ENCODE measurements around the gene MTMR4.

MTMR4 gene

DNA sequence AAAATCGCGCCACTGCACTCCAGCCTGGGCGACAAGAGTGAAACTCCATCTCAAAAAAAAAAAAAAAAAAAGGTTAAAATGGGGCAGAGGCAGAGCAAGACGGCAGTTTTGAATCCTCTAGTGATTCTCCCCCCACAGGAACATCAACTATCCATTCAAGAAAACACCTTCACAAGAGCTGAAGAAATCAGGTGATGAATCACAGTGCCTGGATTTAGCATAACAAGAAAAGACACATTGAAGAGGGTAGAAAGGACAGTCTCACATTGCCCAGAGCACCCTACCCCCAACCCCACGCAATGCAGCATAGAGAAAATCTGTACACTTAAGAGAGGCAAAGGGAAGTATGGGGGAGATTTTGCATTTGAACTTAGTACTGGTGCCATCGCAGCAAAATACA is 68.4 kb downstream of the MTMR4 start:
- Histone ChIP-seq H3K27ac (replicated peaks; ENCODE audit: low read length) (no peak overlapping the region), H3K9me3 (replicated peaks in 1 of 2; ENCODE audit: control insufficient read depth in 2 of 2, insufficient read depth in 1 of 2, low read depth in 1 of 2, low read length in 2 of 2) (no peaks in the 10 kb centered on the region), H2BK12ac (ENCODE audit: low read length) (no peak overlapping the region), H2AFZ (ENCODE audit: low read length) (no peak overlapping the region), H3K36me3 (replicated peaks in 1 of 2; ENCODE audit: control insufficient read depth in 2 of 2, insufficient read depth in 2 of 2, low read length in 2 of 2) (no peaks in the 10 kb centered on the region), H4K91ac (ENCODE audit: low read depth, low read length, poor library complexity) (no peak overlapping the region), H3K9ac (ENCODE audit: low read depth, low read length, poor library complexity) (no peak overlapping the region), H4K8ac (ENCODE audit: low read depth, low read length) (no peak overlapping the region), H3K4me2 (ENCODE audit: insufficient read depth, low read length, poor library complexity, severe bottlenecking) (no peak overlapping the region), H2BK15ac (ENCODE audit: low read length) (no peak overlapping the region), H2AK5ac (ENCODE audit: low read depth, low read length) (no peak overlapping the region), H2BK120ac (ENCODE audit: low read depth, low read length) (no peak overlapping the region), H3K27me3 (ENCODE audit: control insufficient read depth in 3 of 3, insufficient read depth in 3 of 3, low read depth in 1 of 3, low read length in 3 of 3) (peaks cover 0 to 17% (median 0%) of the 10 kb centered on the region in 3 experiments), H3K14ac (ENCODE audit: low read length) (no peak overlapping the region), H3K4me1 (ENCODE audit: control insufficient read depth in 2 of 2, insufficient read depth in 1 of 2, low read depth in 1 of 2, low read length in 2 of 2) (no peaks in the 10 kb centered on the region), H3K4ac (ENCODE audit: low read length) (no peak overlapping the region), H2BK5ac (ENCODE audit: low read length) (no peak overlapping the region), H3K23ac (ENCODE audit: low read depth, low read length, poor library complexity) (no peak overlapping the region), H3K18ac (ENCODE audit: low read length) (no peak overlapping the region), H3K79me1 (ENCODE audit: low read depth, low read length) (no peaks in the 10 kb centered on the region), H3K4me3 (ENCODE audit: low read length in 2 of 2) (no peak overlapping the region)
- DNase-seq (ENCODE audit: low spot score), result no peak
- no CpG with 5 or more reads among the region's 6 CpGs for WGBS, 2 donors (ENCODE audit: extremely low coverage in 2 of 2, insufficient read length in 2 of 2, insufficient replicate concordance in 1 of 2)
